K562 (cell line): Measurements from ENCODE around the gene HOXA7. TPM values are rescaled to one million over a fixed set of nuclear protein-coding genes. Genes with fewer than 3 reads are reported as not detected.

Source experiments
- ATAC-seq: fragments of 200-7000 bp; cut with Tn5 transposase; 3 replicates; pipeline ENCODE4 v1.9.1; 2020; ENCODE audit warnings: moderate library complexity
- BruUV-seq: library from RNA; stranded (reverse); fragments of 400-500 nt; replicated peaks from 2 replicates; lab custom pipeline; 2021; lab: Mats Ljungman, UMichigan
- CTCF ChIA-PET: fragments of 300-600 bp; formaldehyde crosslinking; extraction: SDS; loops from one replicate; lab custom pipeline; 2021; ENCODE audit warnings: low intra/inter-chr PET ratio; lab: Yijun Ruan, JAX
- POLR2A ChIA-PET: fragments of 300-600, 350-650 bp; sonication (Branson Sonifier 250); formaldehyde crosslinking; extraction: SDS; loops from one replicate; lab custom pipeline; 2021; ENCODE audit warnings: antibody characterized with exemption, inconsistent platforms; lab: Yijun Ruan, JAX
- DNase-seq, 4 experiments: peaks; one replicate each; pipeline versions ENCODE4 v3.0.0 to v3.0.0-alpha.2; 2011 to 2018; ENCODE audit warnings: low spot score in 3 of 4, mixed read lengths in 3 of 4; ENCODE audit errors: extremely low read depth in 1 of 4
- FAIRE-seq: peaks from 2 replicates; lab custom pipeline; 2011; peaks lifted over from hg19 to GRCh38; lab: Jason Lieb, UNC
- H2AFZ ChIP-seq: 2 replicates; pipeline ENCODE4 v1.6.0; 2011; ENCODE audit warnings: low read depth, low read length, control low read depth, inconsistent platforms
- H3K27ac ChIP-seq: fragments of 200-600 bp; 3 replicates; pipeline ENCODE4 v1.8.0; 2011; ENCODE audit warnings: low read depth, mild to moderate bottlenecking, control low read depth, inconsistent platforms, low read length, moderate library complexity, mixed read lengths; ENCODE audit errors: extremely low read depth
- H3K27me3 ChIP-seq, 2 experiments: fragments of 300-600 bp in 1 of 2; 2 replicates in 1 of 2; 3 replicates in 1 of 2; pipeline versions ENCODE4 v1.6.0 to v1.8.0; 2011; ENCODE audit warnings: inconsistent platforms in 2 of 2, low read length in 2 of 2, mild to moderate bottlenecking in 1 of 2, mixed read lengths in 1 of 2, moderate library complexity in 1 of 2; ENCODE audit not compliant: control insufficient read depth in 2 of 2, insufficient read depth in 2 of 2
- H3K36me3 ChIP-seq: fragments of 300-600 bp; 3 replicates; pipeline ENCODE4 v1.8.0; 2011; ENCODE audit warnings: mild to moderate bottlenecking, low read length, inconsistent platforms; ENCODE audit not compliant: control insufficient read depth, insufficient read depth
- H3K4me1 ChIP-seq, 2 experiments: fragments of 200-600 bp in 1 of 2; replicated peaks in 1 of 2; 2 replicates in 1 of 2; 3 replicates in 1 of 2; pipeline versions ENCODE4 v1.5.1 to v1.8.0; 2011; ENCODE audit warnings: inconsistent platforms in 2 of 2, low read length in 2 of 2, mild to moderate bottlenecking in 1 of 2, mixed read lengths in 1 of 2, moderate library complexity in 1 of 2; ENCODE audit not compliant: control insufficient read depth in 2 of 2, insufficient read depth in 2 of 2
- H3K4me2 ChIP-seq: 2 replicates; pipeline ENCODE4 v1.6.1; 2011; ENCODE audit warnings: low read length, control low read depth, inconsistent platforms, mixed read lengths; ENCODE audit not compliant: insufficient read depth
- H3K4me3 ChIP-seq: fragments of 200-600 bp; sonication (generic), shearing (Covaris generic); 2 replicates; pipeline ENCODE4 v1.5.1; 2016; ENCODE audit warnings: control low read depth, inconsistent platforms
- H3K79me2 ChIP-seq: fragments of 200-600 bp; 3 replicates; pipeline ENCODE4 v1.8.0; 2011; ENCODE audit warnings: low read length, inconsistent platforms; ENCODE audit not compliant: control insufficient read depth, insufficient read depth
- H3K9ac ChIP-seq, 2 experiments: 2 replicates each; pipeline versions ENCODE4 v1.6.0 to v1.6.1; 2011; ENCODE audit warnings: low read depth in 2 of 2, low read length in 2 of 2, control low read depth in 1 of 2, inconsistent platforms in 1 of 2, mild to moderate bottlenecking in 1 of 2, mixed read lengths in 1 of 2; ENCODE audit not compliant: insufficient read depth in 1 of 2
- H3K9me1 ChIP-seq: one replicate; pipeline ENCODE4 v1.6.0; 2011; ENCODE audit warnings: inconsistent platforms, mild to moderate bottlenecking, low read length, moderate library complexity; ENCODE audit not compliant: control insufficient read depth, insufficient read depth
- H3K9me3 ChIP-seq: replicated peaks from 2 replicates; pipeline ENCODE4 v1.5.1; 2011; ENCODE audit warnings: low read depth, low read length, inconsistent platforms; ENCODE audit not compliant: control insufficient read depth, insufficient read depth
- H4K20me1 ChIP-seq: replicated peaks from 2 replicates; pipeline ENCODE4 v1.6.1; 2011; ENCODE audit warnings: low read length, inconsistent platforms, mixed read lengths; ENCODE audit not compliant: control insufficient read depth, insufficient read depth
- E2F1 ChIP-seq: sonication (generic); formaldehyde crosslinking; IDR thresholded peaks from 2 replicates; pipeline ENCODE4 v1.8.1; 2023; ENCODE audit warnings: mild to moderate bottlenecking, missing genetic modification reagents, moderate library complexity
- ZNF239 ChIP-seq: fragments of 250-450 bp; sonication (Bioruptor Pico); IDR thresholded peaks from 2 replicates; pipeline ENCODE4 v1.4.0; 2020; ENCODE audit warnings: mild to moderate bottlenecking
- WGBS: fragments of 100-300 bp; shearing (Covaris generic); methylation state at CpG from one replicate; pipeline ENCODE4 v1.1.6; 2016; ENCODE audit warnings: low coverage, mixed read lengths; ENCODE audit not compliant: insufficient coverage; ENCODE audit errors: missing lambda C conversion rate; 5-methylcytosine and 5-hydroxymethylcytosine counted together
- in situ Hi-C: fragments of 300-500 bp; cut with MboI; formaldehyde crosslinking; loops from 4 replicates; pipeline ENCODE4 v1.15.0; 2018; ENCODE audit warnings: inconsistent platforms, mixed read lengths
- intact Hi-C: fragments of 100-400 bp; cut with micrococcal nuclease; formaldehyde crosslinking; loops from 2 replicates; pipeline ENCODE4 v1.14.2; 2022
- polyA plus RNA-seq, 8 experiments: library from polyadenylated mRNA; depleted of rRNA in 4 of 8; stranded (reverse) in 5 of 8; unstranded in 3 of 8; fragments of >200 nt; fragmentation: Nextera tagmentation in 2 of 8; fragmentation: Illumina TruSeq in 1 of 8; extraction: Ambion mirVana in 2 of 8; extraction: Trizol in 1 of 8; gene quantifications; 2 replicates each; pipeline versions ENCODE4 v1.2.1 to v1.2.3, GENCODE V29; 2011 to 2014; ENCODE audit warnings: inconsistent platforms in 1 of 8, missing spikeins in 1 of 8
- total RNA-seq, 7 experiments: library from RNA; depleted of rRNA in 6 of 7; stranded (reverse); fragments of >200 nt in 6 of 7; fragmentation: Illumina TruSeq in 2 of 7; extraction: Trizol in 2 of 7; gene quantifications; 2 replicates each; pipeline versions ENCODE4 v1.2.1 to v1.2.3, GENCODE V29; 2011 to 2021; ENCODE audit warnings: low replicate concordance in 1 of 7

The HOXA7 gene
- total and polyA plus RNA-seq, 9 of the 15 experiments (the other 6 are each of a cell fraction or from before 2014, with no cell fraction given), result not detected

GRCh38 chr7:27198871-27199801 lies 42.7 kb upstream of the HOXA7 start:
- no peak overlapping the region for H3K9ac ChIP-seq
- no peaks in the 10 kb centered on the region for H3K9me1 ChIP-seq
- no peak overlapping the region for H3K27ac ChIP-seq
- FAIRE-seq (no peak), ATAC-seq (no peak), DNase-seq (no peak)
- H2AFZ ChIP-seq, result no peak overlapping the region
- no peaks in the 10 kb centered on the region for H3K79me2 ChIP-seq
- no peak overlapping the region for H3K4me2 ChIP-seq
- no peaks in the 10 kb centered on the region for H3K9me3 ChIP-seq
- H3K36me3 ChIP-seq, result no peaks in the 10 kb centered on the region
- TF ChIP-seq E2F1 (CRISPR knock-in tag), result no peak
- TF ChIP-seq ZNF239 (CRISPR knock-in tag), result peak; percentile 84
- CTCF ChIA-PET, result interaction anchor here (0.6 kb wide), 1 partner anchor 1491 kb away, joined by 3 read pairs; no protein-coding TSS in a partner anchor
- H3K4me1 ChIP-seq, result peaks cover 0 to 11% of the 10 kb centered on the region in 2 experiments; a peak in 1 of 5 replicates
- BruUV-seq, result no TSS peak
- in situ Hi-C loops, result no loop called here
- H4K20me1 ChIP-seq, result 0 out of 2 replicates have a peak, but pooled peaks cover 3% of the 10 kb centered on the region
- H3K27me3 ChIP-seq, result peaks cover 30 to 50% of the 10 kb centered on the region in 2 experiments
- POLR2A ChIA-PET, result interaction anchor here (0.5 to 0.7 kb wide), 2 partner anchors 543 to 706 kb away, joined by 3 read pairs; no protein-coding TSS in a partner anchor
- intact Hi-C loops, result loop anchor here (5.0 kb wide), 2 partner anchors 378 to 573 kb away; no protein-coding TSS in a partner anchor
- 42% methylated on average over 27 of the region's 93 CpGs for WGBS
- no peak overlapping the region for H3K4me3 ChIP-seq
